ENCODE measurements around the gene NTM. TPM values are rescaled to one million over a fixed set of nuclear protein-coding genes. Genes with fewer than 3 reads are reported as not detected.

Gene NTM
- total and polyA plus RNA-seq, 9 donors: 0.16 to 8.5 (median 0.55) TPM; not detected in 3

DNA sequence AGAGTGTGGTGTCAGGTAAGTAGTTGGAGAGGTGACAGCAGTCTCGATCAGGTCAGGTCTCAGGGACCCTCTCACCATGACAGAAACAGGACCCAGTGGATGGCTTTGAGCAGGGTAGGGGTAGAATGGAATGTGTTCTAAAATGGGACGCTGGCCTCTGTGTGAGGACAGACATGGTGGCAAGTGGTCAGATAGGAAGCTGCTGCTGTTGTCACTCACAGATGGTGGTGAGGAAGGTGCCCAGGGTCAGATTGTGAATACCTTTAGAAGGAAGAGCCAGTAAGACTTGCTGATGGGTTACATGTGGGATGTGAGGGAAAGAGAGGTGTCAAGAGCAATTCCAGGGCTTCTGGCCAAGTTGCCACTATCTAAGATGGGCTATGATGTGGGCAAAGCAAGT lies 596.3 kb downstream of the NTM start:
- intact Hi-C loops (cut with DNase I): no loop called here
- no peak for TF ChIP-seq EP300 (IDR thresholded peaks at IDR 0.05)
- no peak for TF ChIP-seq POLR2A (IDR thresholded peaks at IDR 0.05)
- TF ChIP-seq, protein P1, sequence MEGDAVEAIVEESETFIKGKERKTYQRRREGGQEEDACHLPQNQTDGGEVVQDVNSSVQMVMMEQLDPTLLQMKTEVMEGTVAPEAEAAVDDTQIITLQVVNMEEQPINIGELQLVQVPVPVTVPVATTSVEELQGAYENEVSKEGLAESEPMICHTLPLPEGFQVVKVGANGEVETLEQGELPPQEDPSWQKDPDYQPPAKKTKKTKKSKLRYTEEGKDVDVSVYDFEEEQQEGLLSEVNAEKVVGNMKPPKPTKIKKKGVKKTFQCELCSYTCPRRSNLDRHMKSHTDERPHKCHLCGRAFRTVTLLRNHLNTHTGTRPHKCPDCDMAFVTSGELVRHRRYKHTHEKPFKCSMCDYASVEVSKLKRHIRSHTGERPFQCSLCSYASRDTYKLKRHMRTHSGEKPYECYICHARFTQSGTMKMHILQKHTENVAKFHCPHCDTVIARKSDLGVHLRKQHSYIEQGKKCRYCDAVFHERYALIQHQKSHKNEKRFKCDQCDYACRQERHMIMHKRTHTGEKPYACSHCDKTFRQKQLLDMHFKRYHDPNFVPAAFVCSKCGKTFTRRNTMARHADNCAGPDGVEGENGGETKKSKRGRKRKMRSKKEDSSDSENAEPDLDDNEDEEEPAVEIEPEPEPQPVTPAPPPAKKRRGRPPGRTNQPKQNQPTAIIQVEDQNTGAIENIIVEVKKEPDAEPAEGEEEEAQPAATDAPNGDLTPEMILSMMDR (IDR thresholded peaks at IDR 0.05): no peak

DNA sequence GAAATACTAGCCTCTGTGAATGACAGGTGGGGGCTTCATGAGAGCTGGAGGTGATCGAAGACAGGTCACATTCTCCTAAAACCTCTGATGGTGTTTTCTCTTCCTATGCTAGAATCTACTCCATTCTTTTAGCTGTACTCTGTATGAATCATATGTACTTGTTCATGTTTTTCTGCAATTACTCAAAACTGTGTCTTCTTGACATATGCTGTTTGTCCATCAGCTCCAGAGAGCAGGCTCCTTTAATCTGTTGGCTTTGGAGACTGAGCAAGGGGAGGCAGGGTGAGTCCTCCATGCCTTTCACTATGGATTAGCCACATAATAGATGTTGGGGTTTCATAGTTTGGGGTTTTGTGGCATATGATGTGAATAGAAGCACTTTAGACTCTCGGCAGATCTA lies 598.8 kb downstream of the NTM start:
- intact Hi-C loops (cut with DNase I): no loop called here
- no peaks in the 10 kb centered on the region for H3K36me3 ChIP-seq
- no peak overlapping the region for H3K27ac ChIP-seq
- TF ChIP-seq EP300 (IDR thresholded peaks at IDR 0.05): no peak
- TF ChIP-seq, protein P1 (IDR thresholded peaks at IDR 0.05): no peak
- TF ChIP-seq POLR2A (IDR thresholded peaks at IDR 0.05): no peak
- no peak overlapping the region for H3K4me3 ChIP-seq
- H3K27me3 ChIP-seq: no peaks in the 10 kb centered on the region
- DNase-seq: no peak
- no peaks in the 10 kb centered on the region for H3K4me1 ChIP-seq (ENCODE audit: insufficient read depth)
- no peaks in the 10 kb centered on the region for H3K9me3 ChIP-seq
- 65 to 79% (median 67%) methylated on average over 2 of the region's 2 CpGs for WGBS, 3 donors

More for the DNA sequence above, 596.3 kb downstream of the NTM start:
- no peaks in the 10 kb centered on the region for H3K9me3 ChIP-seq
- H3K4me1 ChIP-seq (ENCODE audit: insufficient read depth): no peaks in the 10 kb centered on the region
- 72 to 89% (median 87%) methylated on average over 2 of the region's 2 CpGs for WGBS, 3 donors
- H3K36me3 ChIP-seq: no peaks in the 10 kb centered on the region
- H3K27me3 ChIP-seq: no peaks in the 10 kb centered on the region
- no peak overlapping the region for H3K27ac ChIP-seq
- no peak for DNase-seq
- H3K4me3 ChIP-seq: no peak overlapping the region

DNA sequence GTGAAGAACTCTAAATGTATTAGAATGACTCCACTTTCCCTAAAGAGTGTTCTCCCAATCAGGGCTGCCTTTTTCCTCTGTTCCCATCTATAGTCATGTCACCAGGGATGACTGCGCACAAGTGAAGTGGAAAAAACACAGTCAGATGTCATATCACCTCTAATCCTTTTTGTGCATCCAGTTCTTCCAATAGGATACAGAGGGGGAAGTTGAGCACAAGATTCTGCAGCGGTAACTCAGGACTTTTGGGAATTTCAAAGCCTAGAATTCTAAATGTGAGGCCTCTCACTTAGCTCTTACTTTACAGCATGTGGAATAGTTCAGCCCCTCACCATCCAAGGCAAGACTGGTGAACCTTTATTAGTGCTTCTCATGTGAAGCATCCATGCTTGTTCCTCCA lies 602.6 kb downstream of the NTM start:
- Histone ChIP-seq H3K4me1 (ENCODE audit: insufficient read depth) (no peaks in the 10 kb centered on the region), H3K27ac (no peak overlapping the region), H3K36me3 (no peaks in the 10 kb centered on the region), H3K4me3 (no peak overlapping the region), H3K27me3 (no peaks in the 10 kb centered on the region), H3K9me3 (no peaks in the 10 kb centered on the region)
- no peak for TF ChIP-seq EP300 (IDR thresholded peaks at IDR 0.05)
- TF ChIP-seq POLR2A (IDR thresholded peaks at IDR 0.05): no peak
- TF ChIP-seq, protein P1 (IDR thresholded peaks at IDR 0.05): no peak
- no peak for DNase-seq
- intact Hi-C loops (cut with DNase I): no loop called here
- whole genome bisulfite sequencing, 3 donors: 84 to 96% (median 89%) methylated on average over 2 of the region's 2 CpGs

GRCh38 chr11:131975619-131976018 lies 605.2 kb downstream of the NTM start:
- no peak overlapping the region for H3K27ac ChIP-seq
- no peaks in the 10 kb centered on the region for H3K27me3 ChIP-seq
- intact Hi-C loops (cut with DNase I): no loop called here
- TF ChIP-seq EP300 (IDR thresholded peaks at IDR 0.05) (no peak), POLR2A (IDR thresholded peaks at IDR 0.05) (no peak)
- TF ChIP-seq, protein P1 (IDR thresholded peaks at IDR 0.05): no peak
- H3K9me3 ChIP-seq: no peaks in the 10 kb centered on the region
- WGBS, 3 donors: 76 to 81% (median 76%) methylated on average over 5 of the region's 5 CpGs
- H3K36me3 ChIP-seq: no peaks in the 10 kb centered on the region
- H3K4me1 ChIP-seq (ENCODE audit: insufficient read depth): no peaks in the 10 kb centered on the region
- no peak for DNase-seq
- no peak overlapping the region for H3K4me3 ChIP-seq
